ENCODE data around the gene PSMD5.

Gene PSMD5

GRCh38 chr9:120863833-120864232 lies 21.1 kb upstream of the PSMD5 start:
- no peak for DNase-seq (ENCODE audit: low read depth)
- peaks cover 9% of the 10 kb centered on the region for H3K36me3 ChIP-seq (ENCODE audit: control insufficient read depth, insufficient read depth, low read length, severe bottlenecking)

GRCh38 chr9:120862452-120862851 lies 19.7 kb upstream of the PSMD5 start:
- peaks cover 19% of the 10 kb centered on the region for H3K4me1 ChIP-seq (ENCODE audit: control insufficient read depth, insufficient read depth, low read length)
- DNase-seq (ENCODE audit: low read depth), result no peak
- H3K9me3 ChIP-seq (ENCODE audit: control insufficient read depth, low read length), result no peaks in the 10 kb centered on the region
- H3K36me3 ChIP-seq (ENCODE audit: control insufficient read depth, insufficient read depth, low read length, severe bottlenecking), result peaks cover 9% of the 10 kb centered on the region
- H3K4me3 ChIP-seq (ENCODE audit: low read length), result no peak overlapping the region
- H3K9ac ChIP-seq (ENCODE audit: low read length), result no peak overlapping the region
- no peaks in the 10 kb centered on the region for H3K27me3 ChIP-seq (replicated peaks; ENCODE audit: control insufficient read depth, insufficient read depth, low read length)

More at GRCh38 chr9:120863833-120864232, 21.1 kb upstream of the PSMD5 start:
- H3K9ac ChIP-seq (ENCODE audit: low read length), result no peak overlapping the region
- H3K4me1 ChIP-seq (ENCODE audit: control insufficient read depth, insufficient read depth, low read length), result peaks cover 25% of the 10 kb centered on the region
- H3K4me3 ChIP-seq (ENCODE audit: low read length), result no peak overlapping the region
- H3K9me3 ChIP-seq (ENCODE audit: control insufficient read depth, low read length), result no peaks in the 10 kb centered on the region
- H3K27me3 ChIP-seq (replicated peaks; ENCODE audit: control insufficient read depth, insufficient read depth, low read length), result no peaks in the 10 kb centered on the region

- H3K9ac ChIP-seq (ENCODE audit: low read length), result no peak overlapping the region
- H3K9me3 ChIP-seq (ENCODE audit: control insufficient read depth, low read length), result no peaks in the 10 kb centered on the region
- no peaks in the 10 kb centered on the region for H3K27me3 ChIP-seq (replicated peaks; ENCODE audit: control insufficient read depth, insufficient read depth, low read length)
- no peak for DNase-seq (ENCODE audit: low read depth)
- no peak overlapping the region for H3K4me3 ChIP-seq (ENCODE audit: low read length)
- H3K36me3 ChIP-seq (ENCODE audit: control insufficient read depth, insufficient read depth, low read length, severe bottlenecking), result peaks cover 9% of the 10 kb centered on the region
- peaks cover 19% of the 10 kb centered on the region for H3K4me1 ChIP-seq (ENCODE audit: control insufficient read depth, insufficient read depth, low read length)
These were observed 19.2 kb upstream of the PSMD5 start for GRCh38 chr9:120861935-120862334.

- Histone ChIP-seq H3K36me3 (ENCODE audit: control insufficient read depth, insufficient read depth, low read length, severe bottlenecking) (peaks cover 9% of the 10 kb centered on the region), H3K9ac (ENCODE audit: low read length) (no peak overlapping the region), H3K4me3 (ENCODE audit: low read length) (no peak overlapping the region), H3K4me1 (ENCODE audit: control insufficient read depth, insufficient read depth, low read length) (peaks cover 2% of the 10 kb centered on the region), H3K9me3 (ENCODE audit: control insufficient read depth, low read length) (no peaks in the 10 kb centered on the region), H3K27me3 (replicated peaks; ENCODE audit: control insufficient read depth, insufficient read depth, low read length) (no peaks in the 10 kb centered on the region)
- DNase-seq (ENCODE audit: low read depth), result no peak
These were observed 17.4 kb upstream of the PSMD5 start for GRCh38 chr9:120860083-120860482.

- Histone ChIP-seq H3K27me3 (replicated peaks; ENCODE audit: control insufficient read depth, insufficient read depth, low read length) (no peaks in the 10 kb centered on the region), H3K9me3 (ENCODE audit: control insufficient read depth, low read length) (no peaks in the 10 kb centered on the region), H3K9ac (ENCODE audit: low read length) (no peak overlapping the region), H3K36me3 (ENCODE audit: control insufficient read depth, insufficient read depth, low read length, severe bottlenecking) (peaks cover 9% of the 10 kb centered on the region), H3K4me1 (ENCODE audit: control insufficient read depth, insufficient read depth, low read length) (no peaks in the 10 kb centered on the region), H3K4me3 (ENCODE audit: low read length) (no peak overlapping the region)
- DNase-seq (ENCODE audit: low read depth), result no peak
These were observed 16.6 kb upstream of the PSMD5 start for GRCh38 chr9:120859361-120859760.

- Histone ChIP-seq H3K9me3 (ENCODE audit: control insufficient read depth, low read length) (no peaks in the 10 kb centered on the region), H3K4me1 (ENCODE audit: control insufficient read depth, insufficient read depth, low read length) (no peaks in the 10 kb centered on the region), H3K36me3 (ENCODE audit: control insufficient read depth, insufficient read depth, low read length, severe bottlenecking) (peaks cover 9% of the 10 kb centered on the region), H3K4me3 (ENCODE audit: low read length) (no peak overlapping the region), H3K9ac (ENCODE audit: low read length) (no peak overlapping the region), H3K27me3 (replicated peaks; ENCODE audit: control insufficient read depth, insufficient read depth, low read length) (no peaks in the 10 kb centered on the region)
- no peak for DNase-seq (ENCODE audit: low read depth)
These were observed 15.2 kb upstream of the PSMD5 start for GRCh38 chr9:120857902-120858301.

- Histone ChIP-seq H3K36me3 (ENCODE audit: control insufficient read depth, insufficient read depth, low read length, severe bottlenecking) (peaks cover 9% of the 10 kb centered on the region), H3K27me3 (replicated peaks; ENCODE audit: control insufficient read depth, insufficient read depth, low read length) (no peaks in the 10 kb centered on the region), H3K4me1 (ENCODE audit: control insufficient read depth, insufficient read depth, low read length) (no peaks in the 10 kb centered on the region), H3K9me3 (ENCODE audit: control insufficient read depth, low read length) (no peaks in the 10 kb centered on the region), H3K9ac (ENCODE audit: low read length) (no peak overlapping the region), H3K4me3 (ENCODE audit: low read length) (no peak overlapping the region)
- no peak for DNase-seq (ENCODE audit: low read depth)
These were observed 14.8 kb upstream of the PSMD5 start for GRCh38 chr9:120857481-120857880.

GRCh38 chr9:120856700-120857099 lies 14.0 kb upstream of the PSMD5 start:
- H3K36me3 ChIP-seq (ENCODE audit: control insufficient read depth, insufficient read depth, low read length, severe bottlenecking), result peaks cover 10% of the 10 kb centered on the region
- no peak for DNase-seq (ENCODE audit: low read depth)
- H3K9ac ChIP-seq (ENCODE audit: low read length), result no peak overlapping the region
- no peaks in the 10 kb centered on the region for H3K4me1 ChIP-seq (ENCODE audit: control insufficient read depth, insufficient read depth, low read length)
- no peaks in the 10 kb centered on the region for H3K27me3 ChIP-seq (replicated peaks; ENCODE audit: control insufficient read depth, insufficient read depth, low read length)
- no peaks in the 10 kb centered on the region for H3K9me3 ChIP-seq (ENCODE audit: control insufficient read depth, low read length)
- H3K4me3 ChIP-seq (ENCODE audit: low read length), result no peak overlapping the region

- Histone ChIP-seq H3K9ac (ENCODE audit: low read length) (no peak overlapping the region), H3K27me3 (replicated peaks; ENCODE audit: control insufficient read depth, insufficient read depth, low read length) (no peaks in the 10 kb centered on the region), H3K4me1 (ENCODE audit: control insufficient read depth, insufficient read depth, low read length) (no peaks in the 10 kb centered on the region), H3K4me3 (ENCODE audit: low read length) (no peak overlapping the region), H3K9me3 (ENCODE audit: control insufficient read depth, low read length) (no peaks in the 10 kb centered on the region), H3K36me3 (ENCODE audit: control insufficient read depth, insufficient read depth, low read length, severe bottlenecking) (peaks cover 10% of the 10 kb centered on the region)
- no peak for DNase-seq (ENCODE audit: low read depth)
These were observed 13.3 kb upstream of the PSMD5 start for GRCh38 chr9:120855827-120856670.

GRCh38 chr9:120854596-120855327 lies 12.0 kb upstream of the PSMD5 start:
- Histone ChIP-seq H3K27me3 (replicated peaks; ENCODE audit: control insufficient read depth, insufficient read depth, low read length) (no peaks in the 10 kb centered on the region), H3K9ac (ENCODE audit: low read length) (no peak overlapping the region), H3K9me3 (ENCODE audit: control insufficient read depth, low read length) (no peaks in the 10 kb centered on the region), H3K4me3 (ENCODE audit: low read length) (no peak overlapping the region), H3K36me3 (ENCODE audit: control insufficient read depth, insufficient read depth, low read length, severe bottlenecking) (peaks cover 5% of the 10 kb centered on the region), H3K4me1 (ENCODE audit: control insufficient read depth, insufficient read depth, low read length) (no peaks in the 10 kb centered on the region)
- no peak for DNase-seq (ENCODE audit: low read depth)

GRCh38 chr9:120853198-120853597 lies 10.5 kb upstream of the PSMD5 start:
- no peak overlapping the region for H3K4me3 ChIP-seq (ENCODE audit: low read length)

More at GRCh38 chr9:120853198-120853597, 10.5 kb upstream of the PSMD5 start:
- DNase-seq (ENCODE audit: low read depth), result no peak
- no peaks in the 10 kb centered on the region for H3K9me3 ChIP-seq (ENCODE audit: control insufficient read depth, low read length)
- no peaks in the 10 kb centered on the region for H3K27me3 ChIP-seq (replicated peaks; ENCODE audit: control insufficient read depth, insufficient read depth, low read length)
- H3K4me1 ChIP-seq (ENCODE audit: control insufficient read depth, insufficient read depth, low read length), result no peaks in the 10 kb centered on the region
- peaks cover 5% of the 10 kb centered on the region for H3K36me3 ChIP-seq (ENCODE audit: control insufficient read depth, insufficient read depth, low read length, severe bottlenecking)
- H3K9ac ChIP-seq (ENCODE audit: low read length), result no peak overlapping the region

Measured in adipocyte (in vitro differentiated cells).